H1 (cell line): ENCODE data around the gene GAS6. TPM values are rescaled to one million over a fixed set of nuclear protein-coding genes. Genes with fewer than 3 reads are reported as not detected.

Experiments used
- CTCF ChIA-PET: fragments of 300-600 bp; sonication (Branson Sonifier 250); formaldehyde crosslinking; loops from one replicate; lab custom pipeline; 2021; ENCODE audit not compliant: partially characterized antibody; lab: Charles Lee
- POLR2A ChIA-PET: fragments of 300-600 bp; sonication (Branson Sonifier 250); formaldehyde crosslinking; loops from one replicate; lab custom pipeline; 2021; ENCODE audit warnings: inconsistent platforms; ENCODE audit not compliant: partially characterized antibody; lab: Charles Lee
- DNase-seq, 2 experiments: peaks; one replicate each; pipeline versions ENCODE4 v3.0.0 to v3.0.0-alpha.2; 2010 to 2022; ENCODE audit warnings: low spot score in 2 of 2, low read depth in 1 of 2, mixed read lengths in 1 of 2
- FAIRE-seq: peaks from 2 replicates; lab custom pipeline; 2011; peaks lifted over from hg19 to GRCh38; lab: Jason Lieb, UNC
- H2AFZ ChIP-seq: 2 replicates; pipeline ENCODE4 v1.8.1; 2012; ENCODE audit warnings: low read length, inconsistent platforms
- H2AK5ac ChIP-seq: 2 replicates; pipeline ENCODE4 v1.6.1; 2013; ENCODE audit warnings: low read depth, low read length
- H2BK120ac ChIP-seq: replicated peaks from 2 replicates; pipeline ENCODE3; 2013; ENCODE audit warnings: low read depth, low read length, inconsistent platforms
- H2BK12ac ChIP-seq: 2 replicates; pipeline ENCODE4 v1.6.1; 2013; ENCODE audit warnings: low read depth, low read length
- H2BK15ac ChIP-seq: 2 replicates; pipeline ENCODE4 v1.6.1; 2013; ENCODE audit warnings: low read length
- H2BK20ac ChIP-seq: 2 replicates; pipeline ENCODE4 v1.6.1; 2013; ENCODE audit warnings: low read length
- H2BK5ac ChIP-seq: 2 replicates; pipeline ENCODE4 v1.6.1; 2013; ENCODE audit warnings: low read depth, low read length
- H3K14ac ChIP-seq: 2 replicates; pipeline ENCODE4 v1.6.1; 2013; ENCODE audit warnings: inconsistent platforms; ENCODE audit not compliant: insufficient read length
- H3K18ac ChIP-seq: 2 replicates; pipeline ENCODE4 v1.6.1; 2013; ENCODE audit warnings: low read length; ENCODE audit errors: extremely low read depth
- H3K23ac ChIP-seq: 2 replicates; pipeline ENCODE4 v1.6.1; 2013; ENCODE audit warnings: inconsistent platforms; ENCODE audit not compliant: insufficient read length
- H3K23me2 ChIP-seq: 2 replicates; pipeline ENCODE4 v1.6.1; 2013; ENCODE audit warnings: low read depth, low read length
- H3K27ac ChIP-seq: 2 replicates; pipeline ENCODE4 v1.6.1; 2011; ENCODE audit warnings: low read depth, low read length, inconsistent platforms
- H3K27me3 ChIP-seq, 4 experiments: replicated peaks in 1 of 4; 1 replicate in 1 of 4; 2 replicates in 3 of 4; pipeline versions ENCODE4 v1.6.1 to v1.8.1; 2011 to 2013; ENCODE audit warnings: low read length in 3 of 4, mild to moderate bottlenecking in 3 of 4, inconsistent platforms in 2 of 4, mixed read lengths in 2 of 4, moderate library complexity in 1 of 4; ENCODE audit not compliant: control insufficient read depth in 3 of 4, insufficient read depth in 3 of 4; ENCODE audit errors: extremely low read depth in 1 of 4
- H3K36me3 ChIP-seq, 4 experiments: 2 replicates each; pipeline versions ENCODE4 v1.6.1 to v1.8.1; 2011 to 2013; ENCODE audit warnings: mild to moderate bottlenecking in 4 of 4, low read length in 3 of 4, moderate library complexity in 2 of 4, control low read depth in 1 of 4, inconsistent platforms in 1 of 4; ENCODE audit not compliant: insufficient read depth in 4 of 4, control insufficient read depth in 2 of 4
- H3K4ac ChIP-seq: replicated peaks from 2 replicates; pipeline ENCODE3; 2013; ENCODE audit warnings: low read length, low read depth, mixed read lengths, inconsistent platforms; ENCODE audit not compliant: insufficient read length
- H3K4me1 ChIP-seq, 4 experiments: replicated peaks in 1 of 4; 1 replicate in 1 of 4; 2 replicates in 3 of 4; pipeline versions ENCODE4 v1.6.1 to v1.8.1; 2011 to 2013; ENCODE audit warnings: low read length in 3 of 4, inconsistent platforms in 2 of 4, mixed read lengths in 1 of 4; ENCODE audit not compliant: insufficient read depth in 4 of 4, control insufficient read depth in 3 of 4
- H3K4me2 ChIP-seq, 2 experiments: 2 replicates each; pipeline versions ENCODE4 v1.6.1 to v1.8.1; 2011 to 2013; ENCODE audit warnings: low read depth in 2 of 2, low read length in 2 of 2, control low read depth in 1 of 2, inconsistent platforms in 1 of 2, mild to moderate bottlenecking in 1 of 2; ENCODE audit not compliant: insufficient read depth in 1 of 2
- H3K4me3 ChIP-seq, 4 experiments: fragments of 200-600, 300-600 bp in 1 of 4; sonication (generic), shearing (Covaris generic), sonication (Bioruptor Twin) in 1 of 4; 2 replicates each; pipeline versions ENCODE4 v1.5.1 to v1.8.1; 2011 to 2016; ENCODE audit warnings: low read length in 4 of 4, low read depth in 3 of 4, control low read depth in 2 of 4, inconsistent platforms in 2 of 4, mild to moderate bottlenecking in 2 of 4, mixed read lengths in 1 of 4, moderate library complexity in 1 of 4; ENCODE audit not compliant: insufficient read depth in 2 of 4; ENCODE audit errors: extremely low read depth in 1 of 4
- H3K56ac ChIP-seq: replicated peaks from 2 replicates; pipeline ENCODE3; 2013; ENCODE audit warnings: low read depth, mild to moderate bottlenecking, mixed read lengths, low read length, inconsistent platforms; ENCODE audit not compliant: insufficient read length
- H3K79me1 ChIP-seq: 2 replicates; pipeline ENCODE4 v1.6.1; 2013; ENCODE audit warnings: low read depth, low read length, control low read depth
- H3K79me2 ChIP-seq, 2 experiments: 2 replicates each; pipeline versions ENCODE4 v1.6.1 to v1.8.1; 2012 to 2013; ENCODE audit warnings: low read length in 2 of 2, mild to moderate bottlenecking in 2 of 2, inconsistent platforms in 1 of 2; ENCODE audit not compliant: insufficient read depth in 2 of 2, control insufficient read depth in 1 of 2
- H3K9ac ChIP-seq, 4 experiments: replicated peaks in 1 of 4; 1 replicate in 1 of 4; 2 replicates in 3 of 4; pipeline versions ENCODE4 v1.6.1 to v1.8.1; 2011 to 2013; ENCODE audit warnings: low read depth in 3 of 4, low read length in 3 of 4, control low read depth in 2 of 4, mild to moderate bottlenecking in 2 of 4, moderate library complexity in 2 of 4, inconsistent platforms in 1 of 4; ENCODE audit errors: extremely low read depth in 1 of 4
- H3K9me3 ChIP-seq, 2 experiments: 2 replicates each; pipeline versions ENCODE4 v1.6.1 to v1.8.1; 2012 to 2013; ENCODE audit warnings: mild to moderate bottlenecking in 2 of 2, moderate library complexity in 2 of 2, control low read depth in 1 of 2, inconsistent platforms in 1 of 2, low read depth in 1 of 2, low read length in 1 of 2, mixed read lengths in 1 of 2; ENCODE audit not compliant: insufficient read depth in 2 of 2
- H4K20me1 ChIP-seq, 2 experiments: replicated peaks in 1 of 2; 2 replicates each; pipeline versions ENCODE3 to v1.8.1; 2011 to 2013; ENCODE audit warnings: inconsistent platforms in 2 of 2, low read length in 2 of 2, mild to moderate bottlenecking in 1 of 2; ENCODE audit not compliant: insufficient read depth in 2 of 2, control insufficient read depth in 1 of 2
- H4K5ac ChIP-seq: 2 replicates; pipeline ENCODE4 v1.6.1; 2013; ENCODE audit warnings: low read length, low read depth, mixed read lengths, inconsistent platforms; ENCODE audit not compliant: insufficient read length
- H4K8ac ChIP-seq: 2 replicates; pipeline ENCODE4 v1.8.0; 2013; ENCODE audit warnings: mild to moderate bottlenecking, moderate library complexity, low read length, inconsistent platforms; ENCODE audit not compliant: insufficient read depth; ENCODE audit errors: extremely low read depth
- H4K91ac ChIP-seq: replicated peaks from 2 replicates; pipeline ENCODE3; 2013; ENCODE audit warnings: low read length, mixed read lengths, inconsistent platforms; ENCODE audit not compliant: insufficient read length
- EGR1 ChIP-seq: IDR thresholded peaks from 2 replicates; pipeline ENCODE4 v1.6.1; 2011; ENCODE audit warnings: low read depth, low read length, borderline replicate concordance
- RFX5 ChIP-seq: IDR thresholded peaks from 2 replicates; pipeline ENCODE4 v1.6.1; 2011; ENCODE audit warnings: low read depth, low read length, improper control_type of control experiment, borderline replicate concordance
- WGBS, 2 experiments: shearing (Covaris generic) in 1 of 2; methylation state at CpG; one replicate each; pipeline versions ENCODE4 v1.1.6 to v1.1.7; 2013 to 2015; ENCODE audit warnings: low lambda C conversion rate in 2 of 2, mixed read lengths in 2 of 2, inconsistent platforms in 1 of 2, low coverage in 1 of 2, missing lambda C conversion rate in 1 of 2; ENCODE audit not compliant: insufficient replicate concordance in 2 of 2, insufficient coverage in 1 of 2, insufficient read length in 1 of 2; ENCODE audit errors: extremely low coverage in 1 of 2, missing lambda C conversion rate in 1 of 2; 5-methylcytosine and 5-hydroxymethylcytosine counted together
- polyA plus RNA-seq, 7 experiments: library from polyadenylated mRNA; depleted of rRNA in 3 of 7; stranded (reverse) in 5 of 7; unstranded in 2 of 7; fragments of >200 nt in 5 of 7; fragments of 200-250 nt in 2 of 7; gene quantifications; 1 replicate in 5 of 7; 2 replicates in 1 of 7; 4 replicates in 1 of 7; pipeline versions ENCODE4 v1.2.1 to v1.2.3, GENCODE V29; 2011 to 2013; ENCODE audit warnings: missing spikeins in 2 of 7, mixed read lengths in 2 of 7
- total RNA-seq: library from RNA; stranded (reverse); fragmentation: NEBNext Ultra II Directional; extraction: Animal tissue kit (Norgen Biotek cat#: 25700); gene quantifications from 2 replicates; pipeline ENCODE4 v1.2.1, GENCODE V29; 2021

The GAS6 gene
- total and polyA plus RNA-seq, 2 of the 8 experiments (the other 6 are each of a cell fraction or from before 2014, with no cell fraction given): 18.6 to 31.0 TPM

- H3K9me3 ChIP-seq: no peaks in the 10 kb centered on the region; a peak in 1 of 4 replicates
- no peak for FAIRE-seq
- H4K8ac ChIP-seq: no peak overlapping the region
- no peak overlapping the region for H3K23ac ChIP-seq
- H3K23me2 ChIP-seq: no peaks in the 10 kb centered on the region
- no peak overlapping the region for H3K56ac ChIP-seq
- H3K4ac ChIP-seq: no peak overlapping the region
- H3K27ac ChIP-seq: no peak overlapping the region
- H3K18ac ChIP-seq: no peak overlapping the region
- H2AK5ac ChIP-seq: no peak overlapping the region
- no peak overlapping the region for H2BK5ac ChIP-seq
- no peak overlapping the region for H3K4me2 ChIP-seq
- 79% methylated on average over 9 of the region's 9 CpGs; no CpG with 5 or more reads in 1 of the 2 experiments for WGBS, 2 experiments
- H2BK20ac ChIP-seq: no peak overlapping the region
- H2BK120ac ChIP-seq: no peak overlapping the region
- TF ChIP-seq EGR1: no peak
- no peak for TF ChIP-seq RFX5
- TF ChIP-seq, all 59 proteins: peak for 0
- Histone ChIP-seq H3K14ac (no peak overlapping the region), H3K36me3 (no peaks in the 10 kb centered on the region), H3K79me2 (no peaks in the 10 kb centered on the region), H2BK15ac (no peak overlapping the region), H2AFZ (no peak overlapping the region), H2BK12ac (no peak overlapping the region), H3K4me1 (peaks cover 0 to 2% (median 0%) of the 10 kb centered on the region in 4 experiments; a peak in 1 of 7 replicates), H4K91ac (no peak overlapping the region), H4K5ac (no peak overlapping the region), H4K20me1 (no peaks in the 10 kb centered on the region), H3K79me1 (no peaks in the 10 kb centered on the region), H3K27me3 (no peaks in the 10 kb centered on the region; a peak in 1 of 7 replicates), H3K4me3 (no peak overlapping the region), H3K9ac (no peak overlapping the region)
- ChIA-PET CTCF (interaction anchor here (0.8 to 2.5 kb wide), 14 partner anchors 10 to 224 kb away, joined by 3 to 13 read pairs (median 4); no protein-coding TSS in a partner anchor), POLR2A (no interaction called here)
- no peak for DNase-seq
Measured at GRCh38 chr13:113903912-113904311, 40.0 kb upstream of the GAS6 start.
